ENCODE measurements around the gene DAGLA. TPM values are rescaled to one million over a fixed set of nuclear protein-coding genes. Genes with fewer than 3 reads are reported as not detected.

The DAGLA gene
- total RNA-seq, 1 donor from 2014 or later: 3.2 TPM

DNA sequence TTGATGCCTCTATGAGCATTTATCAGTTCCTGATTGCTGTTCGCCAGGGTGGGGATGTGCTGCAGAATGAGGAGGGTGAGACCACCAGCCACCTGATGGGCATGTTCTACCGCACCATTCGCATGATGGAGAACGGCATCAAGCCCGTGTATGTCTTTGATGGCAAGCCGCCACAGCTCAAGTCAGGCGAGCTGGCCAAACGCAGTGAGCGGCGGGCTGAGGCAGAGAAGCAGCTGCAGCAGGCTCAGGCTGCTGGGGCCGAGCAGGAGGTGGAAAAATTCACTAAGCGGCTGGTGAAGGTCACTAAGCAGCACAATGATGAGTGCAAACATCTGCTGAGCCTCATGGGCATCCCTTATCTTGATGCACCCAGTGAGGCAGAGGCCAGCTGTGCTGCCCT lies 115.3 kb downstream of the DAGLA start:
- intact Hi-C loops (cut with micrococcal nuclease): loop anchor here (5.0 to 10.0 kb wide), 4 partner anchors 99 to 312 kb away; partner anchors contain the start of gene FADS3
- H3K4me1 ChIP-seq: peaks cover 37% of the 10 kb centered on the region
- peaks cover 14% of the 10 kb centered on the region for H3K36me3 ChIP-seq
- TF ChIP-seq, protein P1, sequence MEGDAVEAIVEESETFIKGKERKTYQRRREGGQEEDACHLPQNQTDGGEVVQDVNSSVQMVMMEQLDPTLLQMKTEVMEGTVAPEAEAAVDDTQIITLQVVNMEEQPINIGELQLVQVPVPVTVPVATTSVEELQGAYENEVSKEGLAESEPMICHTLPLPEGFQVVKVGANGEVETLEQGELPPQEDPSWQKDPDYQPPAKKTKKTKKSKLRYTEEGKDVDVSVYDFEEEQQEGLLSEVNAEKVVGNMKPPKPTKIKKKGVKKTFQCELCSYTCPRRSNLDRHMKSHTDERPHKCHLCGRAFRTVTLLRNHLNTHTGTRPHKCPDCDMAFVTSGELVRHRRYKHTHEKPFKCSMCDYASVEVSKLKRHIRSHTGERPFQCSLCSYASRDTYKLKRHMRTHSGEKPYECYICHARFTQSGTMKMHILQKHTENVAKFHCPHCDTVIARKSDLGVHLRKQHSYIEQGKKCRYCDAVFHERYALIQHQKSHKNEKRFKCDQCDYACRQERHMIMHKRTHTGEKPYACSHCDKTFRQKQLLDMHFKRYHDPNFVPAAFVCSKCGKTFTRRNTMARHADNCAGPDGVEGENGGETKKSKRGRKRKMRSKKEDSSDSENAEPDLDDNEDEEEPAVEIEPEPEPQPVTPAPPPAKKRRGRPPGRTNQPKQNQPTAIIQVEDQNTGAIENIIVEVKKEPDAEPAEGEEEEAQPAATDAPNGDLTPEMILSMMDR (IDR thresholded peaks at IDR 0.05; ENCODE audit: borderline replicate concordance): no peak
- DNase-seq: no peak
- H3K4me3 ChIP-seq: no peak overlapping the region
- H3K27me3 ChIP-seq (ENCODE audit: low read depth): no peaks in the 10 kb centered on the region
- no peaks in the 10 kb centered on the region for H3K9me3 ChIP-seq (replicated peaks)
- H3K27ac ChIP-seq (replicated peaks): no peak overlapping the region

DNA sequence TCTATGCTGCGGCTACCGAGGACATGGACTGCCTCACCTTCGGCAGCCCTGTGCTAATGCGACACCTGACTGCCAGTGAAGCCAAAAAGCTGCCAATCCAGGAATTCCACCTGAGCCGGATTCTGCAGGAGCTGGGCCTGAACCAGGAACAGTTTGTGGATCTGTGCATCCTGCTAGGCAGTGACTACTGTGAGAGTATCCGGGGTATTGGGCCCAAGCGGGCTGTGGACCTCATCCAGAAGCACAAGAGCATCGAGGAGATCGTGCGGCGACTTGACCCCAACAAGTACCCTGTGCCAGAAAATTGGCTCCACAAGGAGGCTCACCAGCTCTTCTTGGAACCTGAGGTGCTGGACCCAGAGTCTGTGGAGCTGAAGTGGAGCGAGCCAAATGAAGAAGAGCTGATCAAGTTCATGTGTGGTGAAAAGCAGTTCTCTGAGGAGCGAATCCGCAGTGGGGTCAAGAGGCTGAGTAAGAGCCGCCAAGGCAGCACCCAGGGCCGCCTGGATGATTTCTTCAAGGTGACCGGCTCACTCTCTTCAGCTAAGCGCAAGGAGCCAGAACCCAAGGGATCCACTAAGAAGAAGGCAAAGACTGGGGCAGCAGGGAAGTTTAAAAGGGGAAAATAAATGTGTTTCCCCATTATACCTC lies 115.8 kb downstream of the DAGLA start:
- H3K4me1 ChIP-seq: peaks cover 36% of the 10 kb centered on the region
- H3K27ac ChIP-seq (replicated peaks): no peak overlapping the region
- intact Hi-C loops (cut with micrococcal nuclease): loop anchor here (5.0 to 10.0 kb wide), 4 partner anchors 99 to 311 kb away; partner anchors contain the start of gene FADS3
- H3K9me3 ChIP-seq (replicated peaks): no peaks in the 10 kb centered on the region
- H3K27me3 ChIP-seq (ENCODE audit: low read depth): no peaks in the 10 kb centered on the region
- no peak overlapping the region for H3K4me3 ChIP-seq
- TF ChIP-seq, protein P1 (IDR thresholded peaks at IDR 0.05; ENCODE audit: borderline replicate concordance): no peak
- peaks cover 15% of the 10 kb centered on the region for H3K36me3 ChIP-seq
- DNase-seq: no peak

Other genes starting within 250 kb of the DAGLA start
- 0.88 TPM for gene LRRC10B, start 171.6 kb upstream of the DAGLA start, total RNA-seq
- gene SYT7, start 99.3 kb upstream of the DAGLA start, total RNA-seq: 18.9 TPM
- 0.14 TPM for gene MYRF, start 72.2 kb downstream of the DAGLA start, total RNA-seq
- 117 TPM for gene TMEM258, start 112.2 kb downstream of the DAGLA start, total RNA-seq
- 5.8 TPM for gene FEN1, start 112.5 kb downstream of the DAGLA start, total RNA-seq
- 24.1 TPM for gene FADS1, start 136.6 kb downstream of the DAGLA start, total RNA-seq
- gene FADS2, start 147.9 kb downstream of the DAGLA start, total RNA-seq: 25.7 TPM
- 65.5 TPM for gene FADS3, start 211.2 kb downstream of the DAGLA start, total RNA-seq
- gene RAB3IL1, start 237.2 kb downstream of the DAGLA start, total RNA-seq: 9.5 TPM

Data from left ventricle myocardium inferior (tissue), 1 donor.